ENCODE data around the gene HDAC11.

GRCh38 chr3:13497386-13497785 lies 17.3 kb downstream of the HDAC11 start:
- TF ChIP-seq POLR2AphosphoS5 (IDR thresholded peaks at IDR 0.05) (no peak), CTCF (IDR thresholded peaks at IDR 0.05 in 8 of 11, conservative IDR thresholded peaks at IDR 0.05 in 3 of 11) (no peak), POLR2A (IDR thresholded peaks at IDR 0.05) (no peak)
